Dedifferentiated amniotic fluid mesenchymal stem cell (primary cell): ENCODE data around the gene KLK12.

Source experiments
- DNase-seq: peaks from one replicate; pipeline ENCODE4 v3.0.0-alpha.2; 2016; ENCODE audit errors: extremely low spot score

Gene KLK12

GRCh38 chr19:50981587-50982146 is 53.1 kb downstream of the KLK12 start:
- no peak for DNase-seq

- no peak for DNase-seq
These were observed 54.6 kb downstream of the KLK12 start for GRCh38 chr19:50980208-50980607.

GRCh38 chr19:50979758-50980157 is 55.0 kb downstream of the KLK12 start:
- no peak for DNase-seq
